GM18861 (cell line): Measurements from ENCODE around the gene GPRC5C.

ENCODE experiments used
- ATAC-seq: cut with Tn5 transposase; IDR thresholded peaks from one replicate; pipeline ENCODE4 v1.9.1; 2021; ENCODE audit not compliant: unreplicated experiment

GPRC5C gene

DNA sequence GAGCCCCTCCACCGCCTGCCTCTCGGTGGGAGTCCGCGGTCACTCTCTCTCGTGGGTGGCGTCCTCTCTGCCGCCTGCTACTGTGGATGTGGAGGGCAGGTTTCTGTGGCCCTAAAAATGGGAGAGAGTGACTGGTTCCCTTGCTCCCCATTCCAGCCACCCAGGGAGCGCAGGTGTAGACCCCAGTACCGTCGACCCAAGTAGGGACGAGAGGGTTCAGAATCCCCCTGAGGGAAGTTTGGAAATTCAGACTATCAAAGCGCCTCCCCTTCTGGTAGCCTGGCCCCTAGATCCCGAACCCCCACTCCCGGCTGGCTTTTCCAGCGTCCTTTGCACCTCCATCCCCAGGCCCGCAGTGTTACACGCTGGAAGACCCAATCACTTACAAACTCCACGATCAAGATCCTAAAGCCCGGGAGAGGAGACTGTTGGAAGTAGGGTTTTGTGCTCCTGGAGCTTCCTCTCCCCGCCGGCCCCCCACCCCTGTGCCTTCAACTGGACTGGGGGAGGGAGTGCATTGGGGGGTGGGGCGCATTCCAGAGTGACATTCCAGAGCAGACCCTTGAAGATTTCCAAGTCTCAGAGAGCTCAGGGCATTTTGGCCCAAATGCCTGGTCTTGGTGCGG lies 991 bp downstream of the GPRC5C start:
- ATAC-seq: no peak

GRCh38 chr17:74433421-74434121 lies 1.7 kb downstream of the GPRC5C start:
- no peak for ATAC-seq

GRCh38 chr17:74435775-74436359 lies 4.0 kb downstream of the GPRC5C start:
- no peak for ATAC-seq

GRCh38 chr17:74437702-74438101 lies 5.8 kb downstream of the GPRC5C start:
- no peak for ATAC-seq

DNA sequence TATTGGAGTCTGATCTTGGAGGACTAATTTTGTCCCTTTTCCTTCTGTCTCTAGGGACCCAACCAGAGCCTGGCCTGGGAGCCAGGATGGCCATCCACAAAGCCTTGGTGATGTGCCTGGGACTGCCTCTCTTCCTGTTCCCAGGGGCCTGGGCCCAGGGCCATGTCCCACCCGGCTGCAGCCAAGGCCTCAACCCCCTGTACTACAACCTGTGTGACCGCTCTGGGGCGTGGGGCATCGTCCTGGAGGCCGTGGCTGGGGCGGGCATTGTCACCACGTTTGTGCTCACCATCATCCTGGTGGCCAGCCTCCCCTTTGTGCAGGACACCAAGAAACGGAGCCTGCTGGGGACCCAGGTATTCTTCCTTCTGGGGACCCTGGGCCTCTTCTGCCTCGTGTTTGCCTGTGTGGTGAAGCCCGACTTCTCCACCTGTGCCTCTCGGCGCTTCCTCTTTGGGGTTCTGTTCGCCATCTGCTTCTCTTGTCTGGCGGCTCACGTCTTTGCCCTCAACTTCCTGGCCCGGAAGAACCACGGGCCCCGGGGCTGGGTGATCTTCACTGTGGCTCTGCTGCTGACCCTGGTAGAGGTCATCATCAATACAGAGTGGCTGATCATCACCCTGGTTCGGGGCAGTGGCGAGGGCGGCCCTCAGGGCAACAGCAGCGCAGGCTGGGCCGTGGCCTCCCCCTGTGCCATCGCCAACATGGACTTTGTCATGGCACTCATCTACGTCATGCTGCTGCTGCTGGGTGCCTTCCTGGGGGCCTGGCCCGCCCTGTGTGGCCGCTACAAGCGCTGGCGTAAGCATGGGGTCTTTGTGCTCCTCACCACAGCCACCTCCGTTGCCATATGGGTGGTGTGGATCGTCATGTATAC lies 8.0 kb downstream of the GPRC5C start:
- no peak for ATAC-seq

GRCh38 chr17:74441537-74441936 lies 9.6 kb downstream of the GPRC5C start:
- no peak for ATAC-seq

DNA sequence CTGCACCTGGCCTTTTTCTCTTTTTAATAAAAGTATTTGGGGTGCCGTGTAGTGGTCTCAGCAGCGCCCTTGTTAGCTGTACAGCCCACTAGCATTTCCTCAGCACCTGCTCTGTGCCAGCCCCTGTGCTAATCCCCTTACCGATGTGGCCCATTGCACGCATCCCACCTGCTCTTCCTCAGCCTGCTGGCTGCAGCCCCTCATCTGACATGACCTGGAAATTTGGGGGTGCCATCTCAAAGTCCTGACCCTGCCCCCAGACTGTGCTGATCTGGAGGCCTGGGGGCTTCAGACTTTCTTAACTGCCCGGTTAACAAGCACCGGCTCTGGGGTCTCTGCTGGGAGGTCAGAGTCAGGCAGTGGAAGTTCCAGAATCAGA lies 10.4 kb downstream of the GPRC5C start:
- ATAC-seq: no peak

- ATAC-seq: peak; percentile 60
Observed at GRCh38 chr17:74442670-74443515, 11.0 kb downstream of the GPRC5C start.

DNA sequence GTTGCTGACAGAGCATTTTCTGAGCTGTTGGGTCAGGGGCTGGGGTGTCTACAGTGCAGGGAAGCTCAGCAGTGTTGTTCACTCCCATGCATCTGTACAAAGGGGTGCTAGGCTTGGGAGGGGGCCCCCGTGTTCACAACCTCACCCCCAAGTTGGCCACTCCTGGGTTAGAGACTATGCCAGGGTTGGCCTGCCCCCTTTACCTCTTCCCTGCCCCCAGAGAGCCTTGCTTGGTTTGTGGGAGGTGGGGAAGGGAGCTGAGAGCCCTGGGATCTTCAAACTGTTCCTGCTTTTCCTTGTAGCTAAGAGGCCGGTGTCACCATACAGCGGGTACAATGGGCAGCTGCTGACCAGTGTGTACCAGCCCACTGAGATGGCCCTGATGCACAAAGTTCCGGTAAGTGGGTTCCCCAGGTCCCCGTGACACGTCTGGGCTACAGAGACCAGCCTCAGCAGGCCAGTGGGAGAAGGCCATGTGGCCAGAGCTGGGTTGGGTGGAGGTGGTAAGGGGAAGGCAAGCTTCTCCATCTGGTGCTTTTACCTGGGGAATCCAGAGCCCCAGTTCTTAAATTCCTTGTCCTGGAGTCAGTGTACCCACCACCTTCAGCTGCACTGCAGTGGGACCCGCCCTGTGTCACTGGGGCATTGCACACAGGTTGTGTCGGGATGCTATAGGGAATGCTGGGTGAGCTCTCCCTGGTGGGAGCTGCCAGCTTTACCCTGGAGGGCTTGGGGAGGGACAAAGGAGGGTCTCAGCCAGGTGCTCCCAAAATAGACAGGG lies 11.8 kb downstream of the GPRC5C start:
- ATAC-seq: no peak

DNA sequence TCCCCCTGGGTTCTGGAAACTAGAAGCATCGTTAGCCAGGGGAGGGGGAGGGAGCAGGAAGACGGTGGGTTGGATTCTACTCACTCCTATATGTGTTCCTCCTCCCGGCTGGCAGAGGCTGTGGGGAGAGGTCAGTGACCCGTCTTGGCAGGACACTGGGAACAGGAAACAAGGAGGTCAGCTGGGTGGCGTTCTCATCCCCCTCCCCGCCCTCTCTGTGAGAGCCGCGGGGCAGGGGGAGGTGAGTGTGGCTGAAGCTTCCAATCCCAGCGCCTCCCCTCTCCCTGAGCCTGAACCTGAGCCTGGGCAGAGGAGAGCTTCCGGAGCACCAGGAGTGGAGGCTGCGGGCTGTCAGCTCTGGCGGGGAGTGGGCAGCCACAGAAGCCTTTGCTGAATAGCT lies 12.5 kb downstream of the GPRC5C start:
- ATAC-seq: no peak

GRCh38 chr17:74445158-74445557 lies 13.3 kb downstream of the GPRC5C start:
- ATAC-seq: no peak

DNA sequence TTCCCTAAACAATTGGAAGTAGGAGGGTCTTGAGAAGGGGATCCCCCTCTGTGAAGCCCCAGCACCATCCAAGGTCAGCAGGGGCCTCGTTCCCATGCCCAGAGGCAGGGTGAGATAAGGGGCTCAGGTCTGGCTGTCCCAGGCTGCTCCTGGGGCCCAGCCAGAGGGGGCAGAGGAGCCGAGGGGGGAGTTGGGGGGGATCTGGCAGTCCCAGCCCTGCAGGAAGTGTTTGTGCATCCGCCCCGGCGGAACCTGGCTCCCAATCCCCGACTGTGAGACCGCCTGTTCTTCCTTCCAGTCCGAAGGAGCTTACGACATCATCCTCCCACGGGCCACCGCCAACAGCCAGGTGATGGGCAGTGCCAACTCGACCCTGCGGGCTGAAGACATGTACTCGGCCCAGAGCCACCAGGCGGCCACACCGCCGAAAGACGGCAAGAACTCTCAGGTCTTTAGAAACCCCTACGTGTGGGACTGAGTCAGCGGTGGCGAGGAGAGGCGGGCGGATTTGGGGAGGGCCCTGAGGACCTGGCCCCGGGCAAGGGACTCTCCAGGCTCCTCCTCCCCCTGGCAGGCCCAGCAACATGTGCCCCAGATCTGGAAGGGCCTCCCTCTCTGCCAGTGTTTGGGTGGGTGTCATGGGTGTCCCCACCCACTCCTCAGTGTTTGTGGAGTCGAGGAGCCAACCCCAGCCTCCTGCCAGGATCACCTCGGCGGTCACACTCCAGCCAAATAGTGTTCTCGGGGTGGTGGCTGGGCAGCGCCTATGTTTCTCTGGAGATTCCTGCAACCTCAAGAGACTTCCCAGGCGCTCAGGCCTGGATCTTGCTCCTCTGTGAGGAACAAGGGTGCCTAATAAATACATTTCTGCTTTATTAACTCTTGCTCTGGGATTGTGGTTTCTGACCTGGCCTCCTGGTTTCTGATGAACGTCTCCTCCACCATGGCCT lies 14.9 kb downstream of the GPRC5C start:
- no peak for ATAC-seq

- ATAC-seq: no peak
Observed at GRCh38 chr17:74447628-74448159, 15.8 kb downstream of the GPRC5C start.

- ATAC-seq: no peak
Observed at GRCh38 chr17:74448756-74449155, 16.9 kb downstream of the GPRC5C start.

DNA sequence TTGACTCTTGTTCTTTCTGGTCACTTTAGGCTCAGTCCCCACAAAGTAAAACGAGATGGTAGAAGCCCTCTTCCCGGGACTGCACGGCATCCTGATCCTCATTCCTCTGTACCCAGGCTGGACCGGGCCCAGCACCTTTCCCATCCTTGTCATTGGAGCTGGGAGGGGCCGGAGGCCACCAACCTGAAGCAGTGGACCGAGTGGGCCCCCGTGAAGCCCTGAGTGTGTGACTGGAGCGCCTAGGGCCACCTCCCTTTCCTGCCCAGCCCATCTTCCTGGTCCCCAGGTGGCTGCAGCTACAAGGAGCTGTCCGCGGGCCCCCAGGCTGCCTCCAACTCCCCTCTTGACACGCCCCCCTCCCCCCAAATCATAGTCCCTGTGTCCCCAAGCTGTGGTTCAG lies 17.4 kb downstream of the GPRC5C start:
- ATAC-seq: no peak

DNA sequence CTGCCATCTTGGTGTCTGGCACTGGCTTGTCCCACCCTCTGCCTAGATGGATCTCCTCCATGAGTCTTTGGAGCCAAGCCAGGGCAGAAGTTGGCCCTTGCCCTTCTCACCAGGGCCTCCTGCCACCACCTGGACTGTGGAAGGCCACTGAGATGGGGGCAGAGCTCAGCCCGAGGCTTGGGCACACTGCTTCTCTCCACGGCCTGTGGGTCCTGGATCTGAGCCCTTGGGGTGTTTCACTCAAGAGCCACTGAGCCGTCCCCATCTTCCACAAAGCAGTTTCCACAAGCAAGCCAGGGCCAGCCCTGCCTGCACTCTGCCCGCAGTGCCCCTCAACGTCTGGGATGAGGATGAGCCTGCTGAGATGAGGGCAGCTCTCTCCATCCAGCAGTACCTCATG lies 17.9 kb downstream of the GPRC5C start:
- ATAC-seq: no peak

- ATAC-seq: no peak
Observed at GRCh38 chr17:74450231-74450630, 18.3 kb downstream of the GPRC5C start.

GRCh38 chr17:74450925-74451403 lies 19.1 kb downstream of the GPRC5C start:
- no peak for ATAC-seq
